CD4-positive, alpha-beta memory T cell (primary cell): ENCODE results near the gene LMAN2. TPM values are rescaled to one million over a fixed set of nuclear protein-coding genes. Genes with fewer than 3 reads are reported as not detected.

ENCODE experiments used
- CTCF ChIA-PET: fragments of 350-600 bp; sonication (Branson Sonifier 250); formaldehyde crosslinking; loops from one replicate; lab custom pipeline; 2021; ENCODE audit warnings: inconsistent platforms; ENCODE audit not compliant: partially characterized antibody; lab: Charles Lee
- POLR2A ChIA-PET: fragments of 350-600 bp; sonication (Branson Sonifier 250); formaldehyde crosslinking; loops from one replicate; lab custom pipeline; 2021; ENCODE audit not compliant: partially characterized antibody; lab: Charles Lee
- DNase-seq, 5 donors: peaks; one replicate each; pipeline versions ENCODE4 v3.0.0 to v3.0.0-alpha.2; 2020 to 2022; ENCODE audit warnings: mixed read lengths in 1 of 5
- H3K27ac ChIP-seq: one replicate; pipeline ENCODE4 v1.7.0; 2013; ENCODE audit warnings: low read depth, low read length
- H3K27me3 ChIP-seq: 2 replicates; pipeline ENCODE4 v1.7.0; 2013; ENCODE audit warnings: mild to moderate bottlenecking, low read length, moderate library complexity; ENCODE audit not compliant: insufficient read depth
- H3K36me3 ChIP-seq: 2 replicates; pipeline ENCODE4 v1.7.0; 2013; ENCODE audit warnings: mild to moderate bottlenecking, low read length, moderate library complexity; ENCODE audit not compliant: insufficient read depth
- H3K4me1 ChIP-seq: 2 replicates; pipeline ENCODE4 v1.7.0; 2013; ENCODE audit warnings: mild to moderate bottlenecking, low read length, moderate library complexity; ENCODE audit not compliant: insufficient read depth
- H3K4me3 ChIP-seq, 2 donors: one replicate each; pipeline ENCODE4 v1.7.0; 2013; ENCODE audit warnings: low read length in 2 of 2, mild to moderate bottlenecking in 1 of 2
- H3K9me3 ChIP-seq, 2 donors: one replicate each; pipeline ENCODE4 v1.7.0; 2013; ENCODE audit warnings: low read length in 2 of 2, control low read depth in 1 of 2; ENCODE audit not compliant: control insufficient read depth in 1 of 2
- H3K27ac Mint-ChIP-seq, 7 donors: one replicate each; pipeline ENCODE4 v1.8.0; 2020 to 2021; ENCODE audit warnings: mixed read lengths in 7 of 7, mild to moderate bottlenecking in 6 of 7, inconsistent platforms in 3 of 7, moderate library complexity in 3 of 7
- H3K27me3 Mint-ChIP-seq, 2 donors: one replicate each; pipeline ENCODE4 v1.8.0; 2020 to 2021; ENCODE audit warnings: mixed read lengths in 2 of 2
- H3K36me3 Mint-ChIP-seq, 2 donors: one replicate each; pipeline ENCODE4 v1.8.0; 2020 to 2021; ENCODE audit warnings: mixed read lengths in 2 of 2, inconsistent platforms in 1 of 2, mild to moderate bottlenecking in 1 of 2
- H3K4me1 Mint-ChIP-seq, 4 donors: one replicate each; pipeline ENCODE4 v1.8.0; 2020 to 2021; ENCODE audit warnings: mixed read lengths in 4 of 4, mild to moderate bottlenecking in 1 of 4
- H3K4me3 Mint-ChIP-seq, 8 donors: one replicate each; pipeline ENCODE4 v1.8.0; 2020 to 2021; ENCODE audit warnings: mixed read lengths in 8 of 8, mild to moderate bottlenecking in 7 of 8, moderate library complexity in 6 of 8, inconsistent platforms in 3 of 8
- H3K9me3 Mint-ChIP-seq, 8 donors: one replicate each; pipeline ENCODE4 v1.8.0; 2020 to 2021; ENCODE audit warnings: mixed read lengths in 8 of 8, mild to moderate bottlenecking in 5 of 8, inconsistent platforms in 3 of 8, moderate library complexity in 1 of 8
- intact Hi-C: fragments of 100-400 bp; cut with micrococcal nuclease; formaldehyde crosslinking; loops from one replicate; pipeline ENCODE4 v1.15.1; 2023
- polyA plus RNA-seq, 2 donors: library from polyadenylated mRNA; unstranded; fragments of 300-500 nt; fragmentation: Illumina TruSeq; gene quantifications; one replicate each; pipeline ENCODE4 v1.2.3, GENCODE V29; 2021
- total RNA-seq, 2 experiments: library from RNA; stranded (reverse); gene quantifications; one replicate each; pipeline ENCODE4 v1.2.3, GENCODE V29; 2021

Gene LMAN2
- total and polyA plus RNA-seq, 4 experiments from 2014 or later = 114 to 322 (median 173) TPM

DNA sequence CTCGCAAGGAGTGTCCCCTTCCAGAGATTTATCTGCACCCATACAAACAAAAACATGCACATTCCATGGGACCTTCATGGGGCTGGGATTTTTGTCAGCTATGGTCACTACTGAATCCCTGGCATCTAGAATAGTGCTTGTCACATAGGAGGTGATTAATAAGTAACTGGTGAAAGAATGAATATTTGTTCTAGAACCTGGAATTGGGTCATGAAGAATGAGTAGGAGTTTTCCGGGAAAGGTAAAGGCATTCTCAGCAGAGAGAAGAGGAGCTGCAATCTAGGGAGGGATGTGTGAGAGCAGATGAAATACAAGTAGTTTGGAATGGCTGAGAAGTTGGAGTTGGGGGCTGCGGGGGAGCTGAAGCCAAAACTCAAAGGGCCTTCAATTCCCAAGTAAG is 2.8 kb upstream of the LMAN2 start:
- intact Hi-C loops = no loop called here
- Histone ChIP-seq H3K27ac (no peak overlapping the region), H3K4me3 (no peak overlapping the region), H3K4me1 (peaks cover 60% of the 10 kb centered on the region), H3K9me3 (no peaks in the 10 kb centered on the region), H3K27me3 (no peaks in the 10 kb centered on the region), H3K36me3 (peaks cover 7% of the 10 kb centered on the region)
- H3K4me1 Mint-ChIP-seq = peaks cover 45 to 90% (median 66%) of the 10 kb centered on the region in 4 donors
- DNase-seq = no peak
- H3K27me3 Mint-ChIP-seq = no peaks in the 10 kb centered on the region
- peak overlapping the region in 2 of 7 donors; percentile 47 to 57 for H3K27ac Mint-ChIP-seq
- peaks cover 5 to 31% of the 10 kb centered on the region in 2 donors for H3K36me3 Mint-ChIP-seq
- peak overlapping the region in 2 of 8 donors; percentile 40 to 48 for H3K4me3 Mint-ChIP-seq
- CTCF ChIA-PET = interaction anchor here (0.7 to 8.7 kb wide), 3 partner anchors 16 to 215 kb away, joined by 3 to 90 read pairs (median 32); no protein-coding TSS in a partner anchor
- POLR2A ChIA-PET = interaction anchor here (1.7 to 4.9 kb wide), 3 partner anchors 75 to 101 kb away, joined by 4 to 22 read pairs (median 18); partner anchors contain the start of gene PRR7
- peaks cover 0 to 3% (median under 1%) of the 10 kb centered on the region in 8 donors for H3K9me3 Mint-ChIP-seq

- Histone ChIP-seq H3K27me3 (no peaks in the 10 kb centered on the region), H3K27ac (no peak overlapping the region), H3K9me3 (no peaks in the 10 kb centered on the region), H3K36me3 (peaks cover 13% of the 10 kb centered on the region), H3K4me1 (peaks cover 59% of the 10 kb centered on the region), H3K4me3 (no peak overlapping the region)
- Mint-ChIP-seq H3K4me3 (peak overlapping the region in 5 of 8 donors; percentile 10 to 30 (median 25)), H3K9me3 (peaks cover 0 to 3% (median under 1%) of the 10 kb centered on the region in 8 donors), H3K36me3 (peaks cover 9 to 27% of the 10 kb centered on the region in 2 donors), H3K27me3 (no peaks in the 10 kb centered on the region), H3K27ac (peak overlapping the region in 2 of 7 donors; percentile 16 to 68), H3K4me1 (peaks cover 43 to 83% (median 64%) of the 10 kb centered on the region in 4 donors)
- ChIA-PET CTCF (interaction anchor here (0.9 to 5.2 kb wide), 5 partner anchors 16 to 102 kb away, joined by 4 to 32 read pairs (median 13); no protein-coding TSS in a partner anchor), POLR2A (interaction anchor here (0.9 to 3.6 kb wide), 2 partner anchors 8 to 37 kb away, joined by 3 to 39 read pairs; no protein-coding TSS in a partner anchor)
- intact Hi-C loops = no loop called here
- no peak for DNase-seq
Observed at GRCh38 chr5:177353093-177353492, 1.6 kb upstream of the LMAN2 start.

DNA sequence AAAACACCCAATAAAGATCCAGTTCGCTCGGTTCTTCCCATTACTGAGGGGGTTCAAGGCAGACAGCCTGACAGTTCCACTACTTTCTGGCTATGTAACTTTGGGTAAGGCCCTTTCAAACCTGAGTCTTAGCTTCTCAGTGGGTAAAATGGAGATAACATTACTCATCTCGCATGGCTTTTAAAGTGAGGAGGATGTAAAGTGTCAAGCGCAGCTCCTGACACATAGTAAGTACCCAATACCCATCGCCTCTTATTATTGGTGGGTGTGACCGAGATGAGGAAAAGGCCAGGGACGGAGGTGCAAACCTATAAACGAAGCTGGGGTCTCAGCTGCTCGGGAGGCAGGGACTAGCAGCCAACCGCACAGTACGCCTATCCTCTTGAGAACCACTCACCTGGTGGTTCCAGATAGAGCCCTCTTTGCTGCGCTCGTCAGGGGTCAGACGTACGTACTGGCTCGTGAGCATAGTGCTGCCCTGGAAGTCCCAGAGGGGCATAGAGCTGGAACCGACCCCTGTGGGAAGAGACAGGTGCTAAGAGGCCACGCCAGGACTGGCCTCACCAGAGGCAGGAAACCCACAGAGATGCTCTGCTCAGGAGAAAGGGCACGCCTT is 584 bp downstream of the LMAN2 start:
- peak in 1 of 5 donors; percentile 14 for DNase-seq
- peaks cover 59% of the 10 kb centered on the region for H3K4me1 ChIP-seq
- Mint-ChIP-seq H3K36me3 (peaks cover 9 to 43% of the 10 kb centered on the region in 2 donors), H3K27me3 (no peaks in the 10 kb centered on the region), H3K9me3 (peaks cover 0 to 2% (median 0%) of the 10 kb centered on the region in 8 donors), H3K4me1 (peaks cover 39 to 79% (median 62%) of the 10 kb centered on the region in 4 donors), H3K27ac (peak overlapping the region; percentile 97 to 100 (median 99)), H3K4me3 (peak overlapping the region; percentile 91 to 100 (median 97))
- H3K9me3 ChIP-seq = no peaks in the 10 kb centered on the region
- H3K27ac ChIP-seq = peak overlapping the region; percentile 93
- ChIA-PET CTCF (interaction anchor here (1.6 to 5.2 kb wide), 6 partner anchors 19 to 105 kb away, joined by 5 to 32 read pairs (median 16); no protein-coding TSS in a partner anchor), POLR2A (interaction anchor here (0.8 to 3.6 kb wide), 12 partner anchors 10 to 218 kb away, joined by 3 to 52 read pairs (median 10); partner anchors contain the start of genes DDX41 and MXD3)
- H3K27me3 ChIP-seq = no peaks in the 10 kb centered on the region
- intact Hi-C loops = loop anchor here (2.0 kb wide), 2 partner anchors 38 to 242 kb away; partner anchors contain the start of gene TMED9
- peak overlapping the region; percentile 91 to 99 for H3K4me3 ChIP-seq
- peaks cover 18% of the 10 kb centered on the region for H3K36me3 ChIP-seq

GRCh38 chr5:177349762-177350161 is 1.7 kb downstream of the LMAN2 start:
- no peaks in the 10 kb centered on the region for H3K9me3 Mint-ChIP-seq
- Histone ChIP-seq H3K4me3 (peak overlapping the region in 1 of 2 donors; percentile 91), H3K36me3 (peaks cover 18% of the 10 kb centered on the region), H3K27me3 (no peaks in the 10 kb centered on the region), H3K27ac (no peak overlapping the region), H3K4me1 (peaks cover 49% of the 10 kb centered on the region), H3K9me3 (no peaks in the 10 kb centered on the region)
- ChIA-PET POLR2A (interaction anchor here (1.1 to 3.6 kb wide), 5 partner anchors 11 to 53 kb away, joined by 5 to 52 read pairs (median 32); no protein-coding TSS in a partner anchor), CTCF (interaction anchor here (2.2 kb wide), 1 partner anchor 32 kb away, joined by 8 read pairs; no protein-coding TSS in a partner anchor)
- H3K4me1 Mint-ChIP-seq = peaks cover 35 to 67% (median 54%) of the 10 kb centered on the region in 4 donors
- peak overlapping the region; percentile 60 to 97 (median 81) for H3K27ac Mint-ChIP-seq
- peaks cover 9 to 47% of the 10 kb centered on the region in 2 donors for H3K36me3 Mint-ChIP-seq
- H3K27me3 Mint-ChIP-seq = no peaks in the 10 kb centered on the region
- peak overlapping the region; percentile 72 to 100 (median 90) for H3K4me3 Mint-ChIP-seq
- intact Hi-C loops = loop anchor here (2.0 kb wide), 2 partner anchors 37 to 243 kb away; partner anchors contain the start of gene TMED9
- DNase-seq = no peak

DNA sequence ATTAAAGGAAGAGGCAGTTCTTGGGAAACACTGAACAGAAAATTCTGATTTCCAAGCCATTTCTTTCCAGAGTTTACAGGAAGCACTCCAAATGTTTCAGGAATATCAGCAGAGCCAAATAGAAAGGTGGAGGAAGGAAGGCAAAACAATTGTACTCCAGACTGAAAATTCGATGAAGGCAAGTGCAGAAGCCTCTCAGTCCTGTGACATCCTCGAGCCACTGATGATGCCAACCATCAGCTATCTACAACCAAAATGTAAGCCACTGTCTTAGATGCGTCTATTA is 2.2 kb downstream of the LMAN2 start:
- no peaks in the 10 kb centered on the region for H3K27me3 ChIP-seq
- no peaks in the 10 kb centered on the region for H3K9me3 ChIP-seq
- peaks cover 9 to 49% of the 10 kb centered on the region in 2 donors for H3K36me3 Mint-ChIP-seq
- ChIA-PET POLR2A (interaction anchor here (1.0 to 3.6 kb wide), 3 partner anchors 9 to 22 kb away, joined by 3 to 52 read pairs (median 3); partner anchors contain the start of gene RGS14), CTCF (interaction anchor here (1.4 to 2.2 kb wide), 2 partner anchors 32 to 39 kb away, joined by 4 to 8 read pairs; no protein-coding TSS in a partner anchor)
- no peak overlapping the region for H3K27ac ChIP-seq
- intact Hi-C loops = no loop called here
- no peaks in the 10 kb centered on the region for H3K9me3 Mint-ChIP-seq
- no peak overlapping the region for H3K4me3 ChIP-seq
- DNase-seq = no peak
- peak overlapping the region in 2 of 7 donors; percentile 75 to 97 for H3K27ac Mint-ChIP-seq
- H3K4me1 Mint-ChIP-seq = peaks cover 33 to 63% (median 50%) of the 10 kb centered on the region in 4 donors
- peak overlapping the region in 7 of 8 donors; percentile 39 to 100 (median 97) for H3K4me3 Mint-ChIP-seq
- no peaks in the 10 kb centered on the region for H3K27me3 Mint-ChIP-seq
- H3K4me1 ChIP-seq = peaks cover 49% of the 10 kb centered on the region
- peaks cover 18% of the 10 kb centered on the region for H3K36me3 ChIP-seq

DNA sequence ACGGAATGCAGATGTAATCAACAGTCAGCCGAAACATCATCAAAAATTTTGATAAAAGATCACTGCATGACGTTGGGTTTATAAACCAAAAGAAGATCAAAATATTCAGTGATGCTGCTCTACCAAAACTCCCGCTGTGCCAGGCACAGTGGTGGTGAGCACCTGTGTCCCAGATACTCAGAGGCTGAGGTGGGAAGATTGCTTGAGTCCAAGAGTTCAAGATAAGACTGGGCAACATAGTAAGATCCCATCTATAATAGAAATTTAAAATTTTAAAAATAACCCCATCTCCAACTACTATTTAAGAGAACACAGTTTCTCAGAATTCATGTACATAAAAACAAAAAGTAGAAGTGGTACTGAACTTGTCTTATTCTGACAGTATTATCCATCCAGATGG is 3.8 kb downstream of the LMAN2 start:
- peaks cover 0 to 3% (median 0%) of the 10 kb centered on the region in 8 donors for H3K9me3 Mint-ChIP-seq
- POLR2A ChIA-PET = no interaction called here
- H3K4me1 Mint-ChIP-seq = peaks cover 34 to 60% (median 49%) of the 10 kb centered on the region in 4 donors
- Histone ChIP-seq H3K27me3 (no peaks in the 10 kb centered on the region), H3K9me3 (no peaks in the 10 kb centered on the region), H3K4me1 (peaks cover 49% of the 10 kb centered on the region), H3K4me3 (no peak overlapping the region), H3K36me3 (peaks cover 22% of the 10 kb centered on the region), H3K27ac (no peak overlapping the region)
- no peak for DNase-seq
- H3K36me3 Mint-ChIP-seq = peaks cover 14 to 56% of the 10 kb centered on the region in 2 donors
- CTCF ChIA-PET = interaction anchor here (1.4 kb wide), 1 partner anchor 38 kb away, joined by 4 read pairs; no protein-coding TSS in a partner anchor
- no peaks in the 10 kb centered on the region for H3K27me3 Mint-ChIP-seq
- H3K27ac Mint-ChIP-seq = peak overlapping the region in 3 of 7 donors; percentile 24 to 55 (median 41)
- H3K4me3 Mint-ChIP-seq = peak overlapping the region in 1 of 8 donors; percentile 24
- intact Hi-C loops = no loop called here
